Measurements from ENCODE around the gene RRAGD.

Gene RRAGD

DNA sequence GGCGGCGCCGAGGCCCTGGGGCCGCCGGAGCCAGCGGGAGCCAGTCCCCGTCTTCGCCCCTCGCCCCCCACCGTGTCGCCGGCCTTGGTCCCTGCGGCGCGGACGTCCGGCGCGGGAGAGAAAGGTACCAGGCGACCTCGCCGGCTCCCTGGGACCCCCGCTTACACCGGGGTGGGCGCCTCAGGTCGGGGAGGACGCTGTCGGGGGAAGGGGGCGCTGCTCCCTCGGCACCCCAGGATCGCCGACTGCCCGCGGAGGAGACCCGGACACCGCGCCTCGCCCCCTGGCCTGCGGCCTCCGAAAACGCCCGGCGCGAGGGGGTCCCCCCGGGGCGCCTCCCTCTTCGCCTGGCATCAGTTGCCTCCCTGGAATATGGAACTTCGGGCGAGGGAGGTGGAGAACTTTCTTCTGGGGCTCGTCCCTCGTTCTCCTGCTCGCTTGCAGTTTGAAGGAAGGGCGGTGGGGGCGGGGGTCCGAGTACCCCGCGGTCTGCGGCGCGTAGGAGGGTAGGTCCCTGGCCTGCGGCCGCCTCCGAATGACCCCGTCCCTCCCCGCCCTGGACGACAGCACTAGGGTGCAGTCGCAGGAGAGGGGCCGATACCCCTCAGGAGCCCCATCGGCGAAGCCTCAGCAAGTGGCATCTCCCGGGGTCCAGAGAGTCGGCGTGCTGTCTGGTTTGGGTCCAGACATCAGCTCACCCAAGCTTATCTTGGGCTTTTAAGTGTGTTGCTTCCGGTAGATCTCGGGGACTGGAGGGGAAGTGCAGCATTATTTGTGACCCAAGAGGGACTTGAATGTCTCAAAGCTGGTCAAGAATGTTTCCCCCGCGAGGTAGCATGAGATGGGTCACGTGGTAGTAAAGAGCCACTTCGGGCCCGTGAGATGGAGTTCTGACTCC lies 21.4 kb upstream of the RRAGD start:
- Histone ChIP-seq H3K9me3 (ENCODE audit: insufficient read depth, low read length) (no peaks in the 10 kb centered on the region), H3K27me3 (ENCODE audit: low read length) (no peaks in the 10 kb centered on the region), H2AFZ (ENCODE audit: low read depth, low read length, severe bottlenecking) (peak overlapping the region; percentile 93), H3K36me3 (ENCODE audit: low read length) (no peaks in the 10 kb centered on the region), H4K20me1 (ENCODE audit: low read depth, low read length) (no peaks in the 10 kb centered on the region), H3K9me2 (replicated peaks; ENCODE audit: insufficient read depth, low read length) (no peaks in the 10 kb centered on the region), H3K4me3 (ENCODE audit: insufficient read depth, low read length, poor library complexity, severe bottlenecking) (peak overlapping the region; percentile 59), H3K4me2 (ENCODE audit: low read depth, low read length, poor library complexity, severe bottlenecking) (peak overlapping the region; percentile 76), H3F3A (ENCODE audit: insufficient read depth) (no peaks in the 10 kb centered on the region), H3K27ac (ENCODE audit: low read depth, low read length) (no peak overlapping the region), H3K9ac (ENCODE audit: low read length) (peak overlapping the region; percentile 63), H3K79me2 (ENCODE audit: insufficient read depth, low read length) (no peaks in the 10 kb centered on the region)
- TF ChIP-seq, protein P1, sequence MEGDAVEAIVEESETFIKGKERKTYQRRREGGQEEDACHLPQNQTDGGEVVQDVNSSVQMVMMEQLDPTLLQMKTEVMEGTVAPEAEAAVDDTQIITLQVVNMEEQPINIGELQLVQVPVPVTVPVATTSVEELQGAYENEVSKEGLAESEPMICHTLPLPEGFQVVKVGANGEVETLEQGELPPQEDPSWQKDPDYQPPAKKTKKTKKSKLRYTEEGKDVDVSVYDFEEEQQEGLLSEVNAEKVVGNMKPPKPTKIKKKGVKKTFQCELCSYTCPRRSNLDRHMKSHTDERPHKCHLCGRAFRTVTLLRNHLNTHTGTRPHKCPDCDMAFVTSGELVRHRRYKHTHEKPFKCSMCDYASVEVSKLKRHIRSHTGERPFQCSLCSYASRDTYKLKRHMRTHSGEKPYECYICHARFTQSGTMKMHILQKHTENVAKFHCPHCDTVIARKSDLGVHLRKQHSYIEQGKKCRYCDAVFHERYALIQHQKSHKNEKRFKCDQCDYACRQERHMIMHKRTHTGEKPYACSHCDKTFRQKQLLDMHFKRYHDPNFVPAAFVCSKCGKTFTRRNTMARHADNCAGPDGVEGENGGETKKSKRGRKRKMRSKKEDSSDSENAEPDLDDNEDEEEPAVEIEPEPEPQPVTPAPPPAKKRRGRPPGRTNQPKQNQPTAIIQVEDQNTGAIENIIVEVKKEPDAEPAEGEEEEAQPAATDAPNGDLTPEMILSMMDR (IDR thresholded peaks at IDR 0.05; ENCODE audit: insufficient read depth, low read length, poor library complexity, severe bottlenecking): no peak
- TF ChIP-seq EZH2phosphoT487 (conservative IDR thresholded peaks at IDR 0.05; ENCODE audit: low read length): no peak

DNA sequence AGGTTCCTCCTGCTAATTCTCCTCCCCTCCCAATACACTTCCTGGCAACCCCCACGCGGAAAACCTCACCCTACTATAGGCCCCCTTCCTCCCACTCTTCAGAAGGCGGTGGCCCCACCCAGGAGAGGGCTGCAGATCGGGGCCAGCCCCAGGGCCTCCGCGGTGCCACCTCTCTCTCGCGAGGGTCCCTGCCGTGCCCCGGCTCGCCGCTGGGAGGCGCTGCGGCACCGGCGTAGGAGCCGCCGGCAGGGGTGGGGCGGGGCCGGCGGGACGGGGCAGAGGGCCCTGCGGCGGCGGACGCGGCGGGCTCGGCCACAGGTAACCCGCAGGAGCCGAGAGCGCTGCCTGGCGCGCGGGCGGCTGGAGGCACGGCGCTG lies 20.8 kb upstream of the RRAGD start, which contains the start of gene ANKRD6:
Gene ANKRD6, plus strand, starts transcription at position 278 of the 377 bp plus-strand sequence. CDS start 133,825 bp downstream, outside the sequence.
- Histone ChIP-seq H3K27me3 (ENCODE audit: low read length) (no peaks in the 10 kb centered on the region), H3K79me2 (ENCODE audit: insufficient read depth, low read length) (no peaks in the 10 kb centered on the region), H4K20me1 (ENCODE audit: low read depth, low read length) (no peaks in the 10 kb centered on the region), H3K4me3 (ENCODE audit: insufficient read depth, low read length, poor library complexity, severe bottlenecking) (peak within 1 kb of the TSS; percentile 59), H3K27ac (ENCODE audit: low read depth, low read length) (no peak within 1 kb of the TSS), H3K36me3 (ENCODE audit: low read length) (no peaks in the 10 kb centered on the region), H3K9me3 (ENCODE audit: insufficient read depth, low read length) (no peaks in the 10 kb centered on the region), H3K9me2 (replicated peaks; ENCODE audit: insufficient read depth, low read length) (no peaks in the 10 kb centered on the region), H3K4me2 (ENCODE audit: low read depth, low read length, poor library complexity, severe bottlenecking) (peak within 1 kb of the TSS; percentile 76), H2AFZ (ENCODE audit: low read depth, low read length, severe bottlenecking) (peak within 1 kb of the TSS; percentile 93), H3K9ac (ENCODE audit: low read length) (peak within 1 kb of the TSS; percentile 63), H3F3A (ENCODE audit: insufficient read depth) (no peaks in the 10 kb centered on the region)
- TF ChIP-seq, protein P1 (IDR thresholded peaks at IDR 0.05; ENCODE audit: insufficient read depth, low read length, poor library complexity, severe bottlenecking): peak; percentile 86
- TF ChIP-seq EZH2phosphoT487 (conservative IDR thresholded peaks at IDR 0.05; ENCODE audit: low read length): no peak

DNA sequence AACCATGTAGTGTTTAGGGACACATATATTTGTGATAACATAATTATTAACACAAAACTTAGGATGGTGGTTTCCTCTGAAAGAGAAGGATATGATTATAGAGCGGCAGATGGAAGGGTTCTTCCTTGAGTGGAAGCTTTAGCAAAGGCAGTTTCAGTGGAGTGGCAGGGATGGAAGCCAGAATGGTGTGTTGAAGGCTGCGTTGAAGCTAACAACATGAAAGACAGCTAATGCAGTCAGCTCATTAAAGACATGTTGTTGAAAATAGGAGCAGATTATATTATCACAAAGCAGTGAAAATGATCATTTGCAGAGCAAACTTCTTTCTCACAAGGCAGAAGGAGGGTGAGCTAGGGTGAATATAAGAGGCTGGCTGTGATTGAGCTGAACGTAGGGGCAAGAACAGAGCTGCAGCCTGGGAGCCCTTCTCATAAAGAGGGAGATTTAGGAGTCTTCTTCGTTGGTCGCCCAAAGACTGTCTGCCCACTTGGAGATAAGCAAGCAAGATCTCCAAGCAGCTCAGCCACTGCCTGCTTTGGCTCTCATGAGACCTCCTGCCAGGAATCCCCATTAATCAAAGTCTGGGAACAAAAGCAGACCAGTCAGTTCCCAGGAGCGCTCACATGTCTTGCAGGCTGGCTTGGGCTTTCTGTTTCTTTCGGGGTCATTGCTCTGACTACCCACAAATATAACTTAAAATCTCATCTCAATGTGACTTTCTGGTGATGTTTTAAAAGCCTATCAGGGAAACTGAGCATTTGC lies 18.3 kb upstream of the RRAGD start:
- Histone ChIP-seq H3K27me3 (ENCODE audit: low read length) (no peaks in the 10 kb centered on the region), H3K4me3 (ENCODE audit: insufficient read depth, low read length, poor library complexity, severe bottlenecking) (no peak overlapping the region), H2AFZ (ENCODE audit: low read depth, low read length, severe bottlenecking) (no peak overlapping the region)

More for the DNA sequence above, 18.3 kb upstream of the RRAGD start:
- Histone ChIP-seq H3K9me2 (replicated peaks; ENCODE audit: insufficient read depth, low read length) (no peaks in the 10 kb centered on the region), H3K79me2 (ENCODE audit: insufficient read depth, low read length) (no peaks in the 10 kb centered on the region), H3K36me3 (ENCODE audit: low read length) (no peaks in the 10 kb centered on the region), H3K9ac (ENCODE audit: low read length) (no peak overlapping the region), H3K27ac (ENCODE audit: low read depth, low read length) (no peak overlapping the region), H4K20me1 (ENCODE audit: low read depth, low read length) (no peaks in the 10 kb centered on the region), H3F3A (ENCODE audit: insufficient read depth) (no peaks in the 10 kb centered on the region), H3K9me3 (ENCODE audit: insufficient read depth, low read length) (no peaks in the 10 kb centered on the region), H3K4me2 (ENCODE audit: low read depth, low read length, poor library complexity, severe bottlenecking) (no peak overlapping the region)
- no peak for TF ChIP-seq EZH2phosphoT487 (conservative IDR thresholded peaks at IDR 0.05; ENCODE audit: low read length)
- TF ChIP-seq, protein P1 (IDR thresholded peaks at IDR 0.05; ENCODE audit: insufficient read depth, low read length, poor library complexity, severe bottlenecking): no peak
